Measurements from ENCODE around the gene FZD10. TPM values are rescaled to one million over a fixed set of nuclear protein-coding genes. Genes with fewer than 3 reads are reported as not detected.

FZD10 gene
- total and polyA plus RNA-seq, 2 of the 4 experiments (the other 2 are of a cell fraction): not detected

DNA sequence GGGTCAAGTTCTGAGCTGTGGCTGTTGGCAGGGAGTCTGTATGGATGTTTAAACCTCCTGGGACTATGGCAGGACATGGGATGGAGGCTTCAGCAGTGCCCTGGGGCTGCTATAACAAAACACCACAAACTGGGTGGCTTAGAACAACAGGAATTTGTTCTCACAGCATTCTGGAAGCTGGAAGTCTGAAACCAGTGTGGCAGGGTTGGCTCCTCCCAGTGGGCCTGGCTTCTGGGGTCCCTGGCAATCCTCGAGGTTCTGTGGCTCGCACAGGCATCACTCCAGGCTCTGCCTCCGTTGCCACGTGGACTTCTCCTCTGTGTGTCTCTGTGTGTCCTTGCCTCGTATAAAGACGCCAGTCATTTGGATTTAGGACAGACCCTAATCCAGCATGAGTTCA, 39.9 kb downstream of the FZD10 start:
- H3K79me1 ChIP-seq (ENCODE audit: low read depth in 1 of 2, low read length in 2 of 2): no peaks in the 10 kb centered on the region
- H3K14ac ChIP-seq (replicated peaks; ENCODE audit: low read depth, low read length): no peak overlapping the region
- H3K9me3 ChIP-seq (ENCODE audit: control insufficient read depth, insufficient read depth, low read length): peaks cover 57% of the 10 kb centered on the region
- H3K36me3 ChIP-seq (ENCODE audit: control insufficient read depth, insufficient read depth, low read length): no peaks in the 10 kb centered on the region
- H2AK5ac ChIP-seq (ENCODE audit: low read depth, low read length): no peak overlapping the region
- H3K27me3 ChIP-seq (ENCODE audit: control insufficient read depth, insufficient read depth, low read length): no peaks in the 10 kb centered on the region
- ATAC-seq (ENCODE audit: low read depth) (no peak), DNase-seq (no peak)
- no peak overlapping the region for H3K23ac ChIP-seq (ENCODE audit: low read depth, low read length)
- no peak overlapping the region for H2BK5ac ChIP-seq (ENCODE audit: low read depth, low read length, poor library complexity, severe bottlenecking)
- H4K5ac ChIP-seq (ENCODE audit: low read depth, low read length): no peak overlapping the region
- BruUV-seq (replicated peaks): no TSS peak
- H4K20me1 ChIP-seq (ENCODE audit: insufficient read depth, low read length): no peaks in the 10 kb centered on the region
- H3K4me1 ChIP-seq (ENCODE audit: control insufficient read depth, insufficient read depth, low read length): no peaks in the 10 kb centered on the region
- H3K4me2 ChIP-seq (ENCODE audit: low read depth, low read length): no peak overlapping the region
- intact Hi-C loops (cut with micrococcal nuclease): no loop called here
- H3K4ac ChIP-seq (ENCODE audit: low read depth, low read length): no peak overlapping the region
- no peak overlapping the region for H2BK120ac ChIP-seq (ENCODE audit: low read depth, low read length)
- dilution Hi-C loops (cut with HindIII; ENCODE audit: low sequenced_read_pairs, unreplicated experiment): no loop called here
- ChIA-PET CTCF (no interaction called here), POLR2A (ENCODE audit: unreplicated experiment) (no interaction called here)
- TF ChIP-seq RAD21 (IDR thresholded peaks at IDR 0.05; ENCODE audit: low read length) (no peak), MAFK (IDR thresholded peaks at IDR 0.05; ENCODE audit: low read depth, low read length) (no peak), SMC3 (IDR thresholded peaks at IDR 0.05; ENCODE audit: low read depth, low read length) (no peak), USF2 (IDR thresholded peaks at IDR 0.05; ENCODE audit: low read depth, low read length) (no peak), CEBPB (IDR thresholded peaks at IDR 0.05; ENCODE audit: low read depth, low read length) (no peak), CHD1 (IDR thresholded peaks at IDR 0.05; ENCODE audit: low read depth, low read length) (no peak), BHLHE40 (IDR thresholded peaks at IDR 0.05; ENCODE audit: low read depth, low read length) (no peak), CTCF (conservative IDR thresholded peaks at IDR 0.05; ENCODE audit: low read depth, low read length) (no peak), NFE2L2 (IDR thresholded peaks at IDR 0.05; ENCODE audit: low read depth, low read length) (no peak), MAZ (IDR thresholded peaks at IDR 0.05; ENCODE audit: borderline replicate concordance, low read depth, low read length) (no peak), RCOR1 (IDR thresholded peaks at IDR 0.05; ENCODE audit: insufficient replicate concordance, low read length) (no peak), POLR2A (IDR thresholded peaks at IDR 0.05; ENCODE audit: low read depth, low read length) (no peak), MXI1 (IDR thresholded peaks at IDR 0.05; ENCODE audit: borderline replicate concordance, low read depth, low read length) (no peak)
- H3K56ac ChIP-seq (ENCODE audit: extremely low read depth, insufficient read depth, low read length): no peak overlapping the region
- H2BK20ac ChIP-seq (ENCODE audit: low read depth, low read length): no peak overlapping the region
- H2AK9ac ChIP-seq (replicated peaks; ENCODE audit: low read depth, low read length, poor library complexity): no peak overlapping the region
- H2AFZ ChIP-seq (replicated peaks; ENCODE audit: low read length, poor library complexity): no peak overlapping the region
- WGBS, 2 experiments (ENCODE audit: extremely low coverage in 2 of 2, insufficient read length in 1 of 2): no CpG with 5 or more reads among the region's 6 CpGs
- no peak overlapping the region for H2BK15ac ChIP-seq (ENCODE audit: low read depth, low read length)
- in situ Hi-C loops (cut with MboI; ENCODE audit: low sequenced_read_pairs): no loop called here
- H3K4me3 ChIP-seq (ENCODE audit: insufficient read depth, low read depth, low read length): no peak overlapping the region
- H3K27ac ChIP-seq (ENCODE audit: insufficient read depth, low read length): no peak overlapping the region
- no peak overlapping the region for H3K18ac ChIP-seq (ENCODE audit: low read depth, low read length)
- H4K8ac ChIP-seq (ENCODE audit: low read depth in 2 of 2, low read length in 2 of 2): no peak overlapping the region
- no peaks in the 10 kb centered on the region for H3K9me1 ChIP-seq (ENCODE audit: insufficient read depth, low read length)
- H4K91ac ChIP-seq (ENCODE audit: insufficient read depth, low read depth, low read length): no peak overlapping the region
- no peak overlapping the region for H3K9ac ChIP-seq (ENCODE audit: low read depth, low read length)

All from IMR-90 (cell line).